Activated CD8-positive, alpha-beta memory T cell treated with anti-CD3 and anti-CD28 coated beads, Interleukin-2, amount 50 U/mL, for 24 hours (primary cell): Measurements from ENCODE around the gene VAV2.
"Not testable (repeated sequence)": the region's sequence is repeated elsewhere in the genome, so short reads cannot be mapped to it uniquely, and the experiment has no call there.

Experiments used
- DNase-seq: peaks from one replicate; pipeline ENCODE4 v3.0.0-alpha.2; 2020; ENCODE audit errors: extremely low read depth

VAV2 gene

GRCh38 chr9:133916159-133916541 is 76.0 kb downstream of the VAV2 start:
- DNase-seq, result no peak

- no peak for DNase-seq
These were observed 76.5 kb downstream of the VAV2 start for GRCh38 chr9:133915534-133916158.

DNA sequence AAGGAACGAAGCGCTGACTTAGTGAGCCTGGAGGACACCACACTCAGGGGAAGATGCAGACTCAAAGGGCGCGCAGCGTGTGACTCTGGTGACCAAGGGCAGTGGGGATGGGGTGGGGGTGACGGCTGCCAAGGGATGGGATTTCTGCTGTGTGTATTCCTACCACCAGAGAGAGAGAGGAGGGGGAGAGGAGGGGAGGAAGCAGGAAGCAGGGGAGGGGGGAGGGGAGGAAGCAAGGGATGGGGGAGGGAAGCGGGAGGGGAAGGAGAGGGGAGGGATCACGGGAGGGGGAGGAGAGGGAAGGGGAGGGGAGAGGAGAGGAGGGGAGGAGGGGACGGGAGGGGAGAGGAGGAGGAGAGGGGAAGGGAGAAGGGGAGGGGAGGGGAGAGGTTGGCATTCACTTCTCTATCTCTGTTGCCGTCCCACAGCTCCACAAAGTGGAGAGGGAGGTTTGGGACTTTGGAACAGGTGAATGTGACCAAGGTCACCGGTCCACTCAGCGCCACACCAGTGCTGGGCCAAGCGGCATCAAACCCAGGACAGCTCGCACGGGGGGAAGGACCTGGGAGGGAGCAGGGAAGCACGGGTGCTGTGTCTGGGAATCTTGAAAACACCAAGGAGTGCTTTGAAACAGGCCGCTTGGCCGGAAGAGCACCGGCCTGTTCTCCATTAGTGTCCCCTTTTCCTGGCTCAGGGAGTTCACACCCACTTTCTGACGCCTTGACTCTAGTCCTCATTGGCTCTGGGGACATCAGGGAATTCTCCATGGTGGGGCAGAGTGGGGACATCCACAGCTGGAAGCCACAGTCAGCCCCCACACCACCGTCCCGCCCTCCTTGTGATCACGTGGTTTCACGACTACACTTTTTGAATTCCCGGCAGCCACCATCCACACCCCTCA is 77.4 kb downstream of the VAV2 start:
- no peak for DNase-seq

DNA sequence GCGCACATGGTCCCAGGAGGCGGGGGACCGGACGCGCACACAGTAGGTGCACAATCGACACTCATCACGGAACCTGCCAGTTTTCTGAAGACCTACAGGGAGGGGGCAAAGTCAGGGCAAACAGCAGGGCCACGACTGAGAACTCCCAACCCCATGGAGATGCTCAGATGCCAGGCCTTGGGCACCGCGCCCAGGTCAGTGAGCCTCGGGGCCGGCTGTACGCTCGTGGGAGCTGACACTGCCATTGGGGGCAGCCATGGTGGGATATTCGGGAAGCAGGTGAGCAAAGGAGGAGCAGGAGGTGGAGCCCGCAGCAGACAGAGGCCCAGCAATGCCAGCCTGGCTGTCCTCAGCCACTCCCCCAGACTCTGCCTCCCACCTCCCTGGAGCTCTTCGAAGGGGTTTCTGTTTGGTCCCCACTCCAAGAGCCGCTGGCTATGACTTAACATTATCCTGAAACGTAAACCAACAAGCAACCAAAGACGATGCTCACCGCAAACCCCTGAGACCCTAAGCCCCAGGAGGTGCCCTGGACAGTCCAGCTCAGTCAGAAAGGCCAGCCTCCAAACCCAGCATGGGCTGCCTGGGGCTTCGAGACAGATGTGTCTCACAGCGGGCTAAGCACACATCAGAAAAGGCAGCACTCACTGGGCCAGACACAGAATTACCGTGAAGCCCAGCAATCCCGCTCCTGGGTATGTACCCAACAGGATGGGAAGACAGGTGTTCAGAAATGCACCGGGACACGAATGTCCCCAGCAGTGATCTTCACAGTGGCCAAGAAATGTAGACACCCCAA is 78.4 kb downstream of the VAV2 start:
- no peak for DNase-seq

- no peak for DNase-seq
These were observed 81.1 kb downstream of the VAV2 start for GRCh38 chr9:133910855-133911514.

DNA sequence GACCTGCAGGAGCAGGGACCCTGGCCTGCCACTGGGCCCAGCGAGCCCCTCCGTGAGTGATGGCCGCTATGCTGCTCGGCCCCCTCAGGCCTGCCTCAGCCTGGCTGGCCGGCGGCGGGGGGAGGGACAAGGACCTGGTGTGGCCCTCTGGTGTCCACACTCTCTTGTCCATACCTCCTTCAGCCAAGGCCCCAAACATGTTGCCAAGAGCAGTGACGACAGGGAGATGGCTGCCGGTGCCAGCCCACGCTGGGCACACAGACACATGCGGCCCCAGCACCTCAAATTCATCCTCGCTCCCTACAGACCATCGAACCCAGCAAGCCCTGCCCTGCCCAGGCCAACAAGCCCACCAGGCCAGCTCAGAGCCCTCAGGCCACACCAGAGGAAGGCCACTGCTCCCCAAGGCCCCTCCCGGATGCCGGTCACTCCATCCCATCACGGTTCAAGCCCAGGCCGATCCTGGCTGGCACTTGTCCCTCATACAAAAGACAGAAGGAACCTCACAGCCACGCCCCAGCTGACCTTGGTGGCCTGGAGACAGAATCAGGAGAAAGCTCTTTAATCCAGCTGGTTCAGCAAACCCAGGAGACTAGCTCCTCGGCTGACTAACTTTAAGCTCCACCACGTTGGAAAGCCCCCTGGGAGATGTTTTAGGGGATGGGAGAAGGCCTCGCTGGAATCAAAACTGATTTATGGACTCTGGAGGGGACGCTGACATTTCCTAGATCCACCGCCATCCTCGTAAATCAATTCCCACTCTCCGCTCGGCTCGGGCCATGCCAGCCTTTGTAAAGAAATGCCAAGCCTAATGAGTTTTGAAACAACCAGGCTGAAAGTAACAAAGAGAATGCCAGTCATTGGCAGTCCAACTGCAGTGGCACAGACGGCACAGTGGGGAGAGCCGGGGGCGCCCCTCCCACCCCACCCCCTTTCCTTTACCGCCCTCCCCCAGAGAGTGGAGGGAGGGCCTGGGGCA is 84.9 kb downstream of the VAV2 start:
- DNase-seq, result no peak

GRCh38 chr9:133906218-133906617 is 85.9 kb downstream of the VAV2 start:
- no peak for DNase-seq

- DNase-seq, result no peak
These were observed 86.6 kb downstream of the VAV2 start for GRCh38 chr9:133905493-133905892.

DNA sequence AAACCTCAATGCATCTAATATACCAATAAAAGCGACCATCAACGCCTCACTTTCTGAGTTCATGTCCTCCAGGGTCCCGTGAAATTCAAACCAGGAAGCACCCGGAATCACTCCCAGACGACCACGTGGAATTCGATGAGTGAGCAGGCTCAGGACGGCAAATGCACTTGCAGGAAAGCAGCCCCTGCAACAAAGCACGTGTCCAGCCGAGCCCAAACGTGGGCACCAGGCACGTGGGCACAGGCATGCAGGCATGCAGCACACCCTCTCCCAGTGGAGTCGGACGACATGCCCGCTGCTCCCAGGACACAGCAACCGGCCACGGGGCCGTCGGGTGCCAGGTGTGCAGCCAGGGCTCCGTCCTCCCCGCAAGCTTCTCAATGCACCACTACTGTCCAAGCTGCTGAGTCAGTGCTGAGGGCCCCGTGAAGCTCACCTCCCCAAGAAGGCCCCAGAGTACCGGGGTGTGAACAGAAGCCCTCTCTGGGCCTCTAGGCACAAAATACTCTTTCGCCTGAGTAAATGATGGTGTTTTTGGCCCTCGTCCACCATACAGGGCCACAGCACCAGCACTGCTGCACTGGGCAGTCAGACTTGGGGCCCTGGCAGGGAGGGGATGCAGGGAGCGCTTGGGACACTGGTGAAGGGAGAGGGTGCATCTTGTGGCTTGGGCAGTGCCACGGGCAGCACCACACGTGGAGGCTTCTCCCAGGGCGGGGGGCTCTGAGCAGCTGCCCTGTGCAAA is 87.6 kb downstream of the VAV2 start:
- no peak for DNase-seq

- DNase-seq, result no peak
These were observed 90.8 kb downstream of the VAV2 start for GRCh38 chr9:133901184-133901835.

DNA sequence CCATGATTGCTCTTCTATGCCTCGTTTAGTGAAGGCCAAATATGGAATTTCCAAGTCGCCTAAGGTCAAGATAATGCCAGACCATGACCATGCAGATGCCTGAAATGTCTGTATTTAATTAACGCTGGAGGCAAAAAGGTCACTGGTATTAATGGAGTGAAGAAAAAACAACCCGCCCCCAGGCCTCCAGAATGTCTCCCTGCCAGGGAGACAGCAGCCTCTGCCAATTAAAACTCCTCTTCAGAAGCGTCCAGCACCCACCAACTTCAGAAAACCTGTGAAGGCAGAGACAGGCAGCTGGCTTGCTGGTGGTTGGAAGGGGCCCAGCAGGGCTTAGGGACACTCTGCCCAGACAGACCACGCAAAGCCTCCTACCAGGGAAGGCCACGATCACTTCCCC is 94.4 kb downstream of the VAV2 start:
- no peak for DNase-seq

DNA sequence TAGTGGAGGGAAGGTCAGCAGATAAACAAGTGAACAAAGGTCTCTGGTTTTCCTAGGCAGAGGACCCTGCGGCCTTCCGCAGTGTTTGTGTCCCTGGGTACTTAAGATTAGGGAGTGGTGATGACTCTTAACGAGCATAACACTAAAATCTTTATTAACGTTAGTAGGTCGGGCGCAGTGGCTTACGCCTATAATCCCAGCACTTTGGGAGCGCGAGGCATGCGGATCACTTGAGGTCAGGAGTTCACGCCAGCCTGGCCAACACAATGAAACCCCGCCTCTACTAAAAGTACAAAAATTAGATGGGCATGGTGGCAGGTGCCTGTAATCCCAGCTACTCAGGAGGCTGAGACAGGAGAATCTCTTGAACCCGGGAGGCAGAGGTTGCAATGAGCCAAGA is 96.1 kb downstream of the VAV2 start:
- not testable (repeated sequence) for DNase-seq

- DNase-seq, result no peak
These were observed 96.8 kb downstream of the VAV2 start for GRCh38 chr9:133895335-133895734.

DNA sequence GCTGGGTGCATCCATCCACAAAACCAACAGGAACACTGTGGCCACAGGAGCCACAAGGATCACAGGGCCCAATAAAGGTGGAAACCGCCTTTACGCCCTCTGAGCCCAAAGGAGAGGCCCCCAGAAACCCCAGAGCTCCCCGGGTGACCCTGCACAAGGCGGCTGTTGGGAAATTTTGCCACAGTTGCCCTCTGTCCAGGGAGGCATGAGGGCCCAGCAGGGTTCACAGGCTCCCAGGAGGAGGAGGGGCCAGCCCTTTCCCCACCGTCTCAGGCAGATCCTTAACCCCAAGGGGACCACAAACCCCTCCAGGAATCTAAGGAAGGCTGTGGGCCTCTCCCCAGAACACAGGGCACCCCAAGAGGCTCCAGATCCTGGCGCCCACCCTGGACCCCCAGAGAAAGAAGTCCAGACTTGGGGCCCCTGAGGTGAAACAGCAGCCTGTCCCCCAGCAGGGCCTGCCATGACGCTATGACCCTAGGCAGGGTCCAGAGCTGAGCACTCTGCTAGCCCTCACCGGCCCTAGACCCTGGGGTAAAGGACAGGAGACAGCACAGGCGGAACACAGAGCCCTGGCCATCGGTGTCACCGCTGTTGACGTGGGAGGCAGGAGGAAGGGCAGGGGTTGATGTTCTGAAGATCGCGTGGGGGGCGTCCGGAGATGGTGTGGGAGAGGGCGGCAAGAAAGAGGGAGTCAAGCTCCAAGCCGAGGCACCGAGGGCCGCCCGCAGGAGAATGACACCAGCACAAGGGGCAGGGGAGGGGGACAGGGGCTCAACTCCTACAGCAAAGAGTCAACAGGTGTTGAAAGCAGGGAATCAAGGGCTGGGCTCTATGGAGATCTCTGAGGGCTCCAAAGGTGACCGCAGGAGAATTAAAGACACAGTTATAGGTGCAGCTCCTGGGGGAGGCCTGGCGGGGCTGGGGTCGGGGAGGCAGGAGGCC is 97.5 kb downstream of the VAV2 start:
- no peak for DNase-seq

DNA sequence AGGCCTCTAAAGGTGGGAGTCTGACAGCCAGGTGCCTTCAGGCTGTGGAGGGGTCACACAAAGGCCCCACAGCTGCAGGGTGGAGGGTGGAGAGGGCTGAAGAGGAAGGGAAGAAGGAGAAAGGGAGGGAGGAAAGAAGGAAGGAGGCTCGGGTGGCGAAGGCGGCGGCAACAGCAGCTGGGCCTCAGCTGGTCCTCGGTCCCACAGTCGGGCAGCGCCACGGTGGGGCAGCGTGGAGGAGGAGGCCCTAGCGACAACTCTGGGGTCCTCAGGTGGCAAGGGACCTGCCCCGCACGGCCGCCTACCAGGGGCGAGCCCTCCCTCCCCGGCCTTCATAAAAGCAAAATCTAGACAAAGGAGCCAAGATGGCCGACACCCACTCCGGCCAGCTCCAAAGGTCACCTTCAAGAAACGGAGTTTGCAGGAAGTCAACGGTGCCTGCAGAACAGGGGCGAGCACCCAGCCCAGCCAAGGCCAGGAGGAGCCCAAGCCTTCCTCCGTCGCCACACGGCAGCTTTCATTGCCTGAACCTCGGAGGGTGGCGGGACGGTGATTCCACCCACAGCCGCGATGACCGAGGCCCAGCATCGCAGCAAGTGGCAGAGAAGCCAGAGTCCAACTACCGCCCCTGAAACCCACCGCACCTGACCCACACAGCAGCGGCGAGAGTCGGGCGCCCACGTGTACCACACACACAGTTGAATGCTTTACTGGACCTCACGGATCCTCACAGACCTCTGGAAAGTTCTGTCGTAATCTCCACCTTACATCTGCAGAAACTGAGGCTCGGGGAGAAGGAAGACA is 98.7 kb downstream of the VAV2 start:
- no peak for DNase-seq

DNA sequence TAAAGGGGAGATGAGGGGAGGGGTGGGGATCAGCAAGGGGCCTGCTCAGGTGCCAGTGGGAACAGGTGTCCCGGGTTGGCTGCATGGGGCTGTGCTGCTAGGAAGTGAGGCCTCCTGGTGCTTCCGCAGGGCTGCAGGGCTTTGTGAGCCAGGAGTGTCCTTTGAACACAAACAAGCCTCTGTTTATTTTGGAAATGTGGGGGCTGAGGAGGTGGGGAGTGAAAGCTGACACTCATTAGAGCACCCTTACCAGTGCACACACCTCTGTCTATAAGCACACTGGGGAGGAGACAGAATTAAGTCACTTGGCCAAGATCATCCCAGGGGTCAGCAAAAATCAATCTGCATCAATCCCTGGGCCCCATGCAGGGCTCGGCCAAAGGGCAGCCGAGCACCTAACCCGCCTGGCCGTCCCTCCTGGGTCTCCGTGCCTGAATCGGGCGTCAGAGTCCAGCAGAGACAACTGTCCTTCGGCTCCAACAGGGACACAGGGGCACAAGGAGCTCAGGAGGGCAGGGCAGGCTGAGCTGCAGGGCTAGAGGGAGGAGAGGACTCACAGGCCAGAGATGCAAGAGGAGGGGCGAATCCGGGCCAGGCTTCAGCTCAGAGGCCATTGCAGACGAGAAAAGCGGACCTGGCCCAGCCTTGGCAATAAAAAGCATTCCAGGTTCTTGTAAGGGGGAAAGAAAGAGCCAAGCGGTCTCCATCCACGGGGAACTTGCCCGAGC is 99.8 kb downstream of the VAV2 start:
- no peak for DNase-seq

DNA sequence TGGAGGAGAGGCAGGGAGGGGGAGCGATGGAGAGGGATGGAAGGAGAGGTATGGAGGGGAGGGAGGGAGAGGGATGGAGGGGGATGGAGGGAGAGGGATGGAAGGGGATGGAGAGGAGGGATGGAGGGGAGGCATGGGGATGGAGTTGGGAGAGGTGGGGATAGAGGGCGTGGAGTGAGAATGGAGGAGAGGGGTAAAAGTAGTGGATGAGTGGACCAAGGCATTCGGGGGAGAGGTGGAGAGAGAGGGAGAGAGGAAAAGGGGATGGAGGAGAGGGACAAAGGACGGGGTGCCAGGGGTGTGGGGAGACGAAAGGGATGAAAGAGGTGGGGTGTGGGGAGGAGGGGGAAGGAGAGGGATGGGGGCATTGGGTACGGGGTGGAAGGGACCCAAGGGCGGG is 100.4 kb downstream of the VAV2 start:
- DNase-seq, result no peak
